Neural progenitor cell (in vitro differentiated cells): ENCODE measurements around the gene DHRS4L2.
"Not testable (repeated sequence)": the region's sequence is repeated elsewhere in the genome, so short reads cannot be mapped to it uniquely, and the experiment has no call there.

Experiments
- EZH2phosphoT487 ChIP-seq: fragments of 200-600 bp; sonication (generic); IDR thresholded peaks from 2 replicates; pipeline ENCODE4 v1.6.1; 2017; ENCODE audit warnings: antibody characterized with exemption
- TF ChIP-seq, protein P1 (sequence below): fragments of 200-600 bp; sonication (generic); IDR thresholded peaks from 2 replicates; pipeline ENCODE4 v1.5.1; 2017; ENCODE audit warnings: antibody characterized with exemption, mild to moderate bottlenecking

DNA sequence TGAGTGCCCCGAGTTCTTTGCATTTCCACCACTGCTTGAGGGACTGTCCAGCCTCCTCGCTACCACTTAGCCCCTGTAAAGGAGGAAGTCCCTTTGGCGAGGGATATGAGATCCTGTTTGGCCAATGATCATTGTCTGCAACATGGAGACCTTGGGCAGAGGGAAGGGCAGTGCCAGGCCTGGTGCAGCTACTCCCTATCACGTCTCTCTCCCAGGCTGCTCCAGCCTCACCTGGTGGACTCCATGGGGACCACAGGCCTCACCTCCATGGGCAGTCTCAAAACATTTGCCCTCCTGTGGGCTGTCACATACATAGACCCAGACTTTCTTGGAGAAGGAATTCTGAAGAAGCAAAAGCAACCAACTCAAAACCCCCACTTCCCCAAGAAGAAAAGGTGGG lies 47.0 kb downstream of the DHRS4L2 start:
- TF ChIP-seq EZH2phosphoT487 = not testable (repeated sequence)
- TF ChIP-seq, protein P1, sequence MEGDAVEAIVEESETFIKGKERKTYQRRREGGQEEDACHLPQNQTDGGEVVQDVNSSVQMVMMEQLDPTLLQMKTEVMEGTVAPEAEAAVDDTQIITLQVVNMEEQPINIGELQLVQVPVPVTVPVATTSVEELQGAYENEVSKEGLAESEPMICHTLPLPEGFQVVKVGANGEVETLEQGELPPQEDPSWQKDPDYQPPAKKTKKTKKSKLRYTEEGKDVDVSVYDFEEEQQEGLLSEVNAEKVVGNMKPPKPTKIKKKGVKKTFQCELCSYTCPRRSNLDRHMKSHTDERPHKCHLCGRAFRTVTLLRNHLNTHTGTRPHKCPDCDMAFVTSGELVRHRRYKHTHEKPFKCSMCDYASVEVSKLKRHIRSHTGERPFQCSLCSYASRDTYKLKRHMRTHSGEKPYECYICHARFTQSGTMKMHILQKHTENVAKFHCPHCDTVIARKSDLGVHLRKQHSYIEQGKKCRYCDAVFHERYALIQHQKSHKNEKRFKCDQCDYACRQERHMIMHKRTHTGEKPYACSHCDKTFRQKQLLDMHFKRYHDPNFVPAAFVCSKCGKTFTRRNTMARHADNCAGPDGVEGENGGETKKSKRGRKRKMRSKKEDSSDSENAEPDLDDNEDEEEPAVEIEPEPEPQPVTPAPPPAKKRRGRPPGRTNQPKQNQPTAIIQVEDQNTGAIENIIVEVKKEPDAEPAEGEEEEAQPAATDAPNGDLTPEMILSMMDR = not testable (repeated sequence)
